ENCODE measurements around the gene MRAP.

The MRAP gene

DNA sequence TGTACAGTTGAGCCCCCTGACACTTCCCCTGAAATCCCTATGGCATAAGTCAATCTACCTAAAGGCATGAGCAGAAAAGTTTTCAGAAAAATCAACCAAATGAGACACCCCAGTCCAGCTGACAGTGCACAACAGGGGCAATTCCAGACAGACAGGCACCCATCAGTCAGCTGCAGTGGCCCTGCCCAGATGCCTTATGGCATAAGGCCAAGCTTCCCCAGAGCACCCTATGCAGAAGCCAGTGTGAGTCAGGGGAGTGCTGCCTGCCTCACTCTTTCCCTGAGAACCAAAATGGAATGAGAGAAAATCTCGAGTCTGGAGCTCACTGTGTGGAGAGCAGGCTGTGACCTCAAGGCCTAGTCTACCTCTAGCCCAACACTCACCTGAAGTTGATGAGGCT lies 38.1 kb downstream of the MRAP start:
- H3K27me3 Mint-ChIP-seq = no peaks in the 10 kb centered on the region
- no peak overlapping the region for H3K4me3 Mint-ChIP-seq
- intact Hi-C loops (cut with micrococcal nuclease) = no loop called here
- H3K9me3 Mint-ChIP-seq = no peaks in the 10 kb centered on the region
- H3K4me1 Mint-ChIP-seq (ENCODE audit: low read depth) = no peaks in the 10 kb centered on the region
- peaks cover 96% of the 10 kb centered on the region for H3K36me3 Mint-ChIP-seq (ENCODE audit: low read depth)
- no peak overlapping the region for H3K27ac Mint-ChIP-seq

DNA sequence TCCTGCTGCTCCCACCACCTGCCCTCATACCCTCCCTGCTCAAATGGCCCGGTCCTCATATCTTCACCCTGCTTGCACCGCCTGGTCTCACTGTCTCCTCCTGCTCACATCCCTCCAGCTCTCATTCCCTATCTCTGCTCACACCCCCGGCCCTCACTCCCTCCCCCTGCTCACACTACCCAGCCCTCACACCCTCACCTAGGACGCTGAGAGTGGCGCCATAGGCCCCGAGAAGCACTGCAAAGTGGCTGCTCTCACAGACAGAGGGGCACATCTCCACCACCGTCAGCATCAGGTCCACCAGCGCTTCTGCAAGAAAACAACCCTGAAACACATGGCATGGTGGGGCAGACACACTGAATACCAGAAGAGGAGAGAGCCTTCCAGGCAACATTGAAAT lies 38.6 kb downstream of the MRAP start:
- peaks cover 94% of the 10 kb centered on the region for H3K36me3 Mint-ChIP-seq (ENCODE audit: low read depth)
- intact Hi-C loops (cut with micrococcal nuclease) = no loop called here
- H3K27ac Mint-ChIP-seq = peak overlapping the region; percentile 30
- H3K9me3 Mint-ChIP-seq = no peaks in the 10 kb centered on the region
- H3K27me3 Mint-ChIP-seq = no peaks in the 10 kb centered on the region
- no peak overlapping the region for H3K4me3 Mint-ChIP-seq
- no peaks in the 10 kb centered on the region for H3K4me1 Mint-ChIP-seq (ENCODE audit: low read depth)

DNA sequence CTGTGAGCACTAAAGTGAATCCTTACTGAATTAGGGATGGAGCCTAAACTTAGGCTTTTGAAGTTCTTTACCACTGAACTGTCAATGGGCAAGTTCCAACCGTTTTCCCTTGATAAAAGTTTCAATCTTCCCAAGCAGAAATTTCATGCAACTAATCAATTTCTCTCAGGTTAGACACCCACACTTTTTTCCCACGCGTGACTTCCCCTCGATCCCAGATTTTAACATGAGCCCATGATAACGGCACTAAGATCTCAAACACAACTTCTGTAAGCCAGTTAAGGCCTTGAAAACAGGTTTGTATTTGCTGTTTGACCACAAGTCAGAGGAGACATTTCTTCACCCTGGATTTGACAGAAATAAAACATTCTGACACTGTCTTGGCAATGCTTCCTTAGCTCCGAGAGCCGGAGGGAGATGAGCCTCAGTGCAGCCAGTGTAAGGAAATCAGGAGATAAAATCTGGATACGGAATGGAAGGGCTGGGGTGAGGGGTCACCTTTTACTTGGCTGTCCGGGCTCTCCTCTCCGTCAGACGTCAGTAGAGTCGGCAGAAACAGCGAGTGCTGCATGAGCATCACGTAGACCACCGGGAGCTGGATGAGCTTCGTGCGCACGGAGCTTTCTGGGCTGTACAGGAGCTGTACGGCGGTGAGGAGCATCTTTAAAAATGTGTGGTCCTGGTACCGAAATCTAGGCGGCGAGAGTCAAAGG lies 39.7 kb downstream of the MRAP start:
- Mint-ChIP-seq H3K27me3 (no peaks in the 10 kb centered on the region), H3K27ac (no peak overlapping the region), H3K9me3 (no peaks in the 10 kb centered on the region), H3K4me1 (ENCODE audit: low read depth) (no peaks in the 10 kb centered on the region), H3K4me3 (no peak overlapping the region), H3K36me3 (ENCODE audit: low read depth) (peaks cover 94% of the 10 kb centered on the region)
- intact Hi-C loops (cut with micrococcal nuclease) = no loop called here

DNA sequence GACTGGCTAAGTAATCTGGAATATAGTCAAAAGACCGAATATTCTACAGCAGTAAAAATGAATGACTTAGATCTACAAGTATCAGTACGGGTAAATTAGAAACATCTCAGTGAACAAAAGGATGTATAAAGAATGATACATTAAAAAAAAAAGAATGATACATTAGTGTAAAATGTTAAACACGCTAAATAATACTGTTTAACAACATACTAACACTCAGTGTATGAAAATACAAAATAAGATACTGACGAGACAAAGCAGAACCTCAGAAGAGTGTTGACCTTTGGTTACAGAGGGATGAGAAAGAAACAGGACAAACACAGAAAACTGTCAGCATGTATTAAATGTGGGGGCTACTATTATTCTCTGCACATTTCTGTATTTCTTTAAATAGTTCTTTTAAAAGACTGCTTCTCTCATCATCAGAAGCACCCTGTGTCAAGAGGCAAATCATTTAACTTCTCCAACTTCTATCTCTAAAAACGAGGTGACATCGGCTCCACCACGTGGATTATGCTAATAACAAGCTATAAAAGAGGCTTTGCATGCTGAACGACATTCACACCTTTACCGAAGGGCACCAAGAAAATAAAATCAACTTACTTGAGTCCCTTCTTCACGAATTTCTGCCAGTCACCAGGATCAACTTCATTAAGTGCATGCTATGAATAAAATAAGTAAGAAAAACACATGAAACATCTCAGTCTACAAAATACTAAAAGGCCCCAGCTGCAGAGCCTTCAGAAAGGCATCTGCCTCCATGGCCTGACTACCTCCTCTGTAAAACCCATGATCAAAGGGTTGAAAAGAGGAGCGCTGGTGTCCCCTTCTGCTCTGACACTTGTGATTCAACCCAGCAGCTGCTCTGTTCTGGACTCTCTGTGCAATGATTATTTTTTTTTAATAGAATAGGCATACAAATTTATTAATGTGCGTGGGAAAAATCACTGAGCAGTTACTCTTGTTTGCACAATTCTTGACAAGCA lies 42.5 kb downstream of the MRAP start:
- Mint-ChIP-seq H3K27me3 (no peaks in the 10 kb centered on the region), H3K9me3 (peaks cover 22% of the 10 kb centered on the region), H3K36me3 (ENCODE audit: low read depth) (peaks cover 94% of the 10 kb centered on the region), H3K4me1 (ENCODE audit: low read depth) (no peaks in the 10 kb centered on the region), H3K27ac (no peak overlapping the region), H3K4me3 (no peak overlapping the region)
- intact Hi-C loops (cut with micrococcal nuclease) = no loop called here

DNA sequence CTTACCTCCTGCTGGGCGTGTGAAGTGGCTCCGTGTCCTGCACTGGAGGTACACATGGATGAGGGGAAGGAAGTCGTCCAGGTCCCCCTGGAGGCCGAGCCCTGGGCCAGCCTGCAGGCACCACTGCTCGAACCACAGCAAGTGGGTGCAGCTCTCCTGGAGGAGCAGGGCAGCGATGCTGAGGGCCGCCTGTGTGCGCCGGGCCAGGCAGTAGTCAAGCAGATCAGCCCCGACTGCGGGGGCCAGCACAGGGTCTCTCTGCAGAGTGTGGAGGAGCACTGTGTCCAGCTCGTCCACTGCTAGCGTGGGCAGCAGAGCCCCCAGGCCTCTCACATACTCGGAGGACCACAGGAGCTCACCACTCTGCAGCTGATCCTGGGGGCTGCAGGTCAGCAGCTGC lies 48.3 kb downstream of the MRAP start:
- no peaks in the 10 kb centered on the region for H3K4me1 Mint-ChIP-seq (ENCODE audit: low read depth)
- no peak overlapping the region for H3K27ac Mint-ChIP-seq

DNA sequence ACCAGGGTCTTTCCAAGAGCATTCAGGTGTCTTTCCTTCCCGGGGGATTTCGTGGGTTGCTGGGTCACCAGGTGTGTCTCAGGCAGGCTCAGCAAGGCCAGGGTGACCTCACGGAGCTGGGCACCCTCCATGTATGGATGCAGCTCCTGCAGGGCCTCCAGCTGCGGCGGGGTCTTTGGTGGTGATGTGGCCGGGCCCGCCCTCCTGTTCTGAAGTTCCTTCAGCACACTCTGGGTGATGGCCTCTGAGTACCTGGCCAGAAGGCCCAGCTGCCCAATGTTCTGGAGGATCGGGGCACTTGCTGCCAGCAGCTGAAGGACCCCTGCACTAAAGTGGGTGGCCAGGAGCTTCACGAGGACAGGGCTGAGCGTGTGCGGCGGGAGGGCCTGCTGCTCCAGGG lies 48.7 kb downstream of the MRAP start:
- intact Hi-C loops (cut with micrococcal nuclease) = no loop called here
- Mint-ChIP-seq H3K27me3 (no peaks in the 10 kb centered on the region), H3K4me3 (no peak overlapping the region), H3K9me3 (peaks cover 23% of the 10 kb centered on the region), H3K36me3 (ENCODE audit: low read depth) (peaks cover 100% of the 10 kb centered on the region), H3K4me1 (ENCODE audit: low read depth) (no peaks in the 10 kb centered on the region), H3K27ac (no peak overlapping the region)

More for the DNA sequence above, 48.3 kb downstream of the MRAP start:
- Mint-ChIP-seq H3K9me3 (peaks cover 23% of the 10 kb centered on the region), H3K36me3 (ENCODE audit: low read depth) (peaks cover 100% of the 10 kb centered on the region), H3K27me3 (no peaks in the 10 kb centered on the region), H3K4me3 (no peak overlapping the region)
- intact Hi-C loops (cut with micrococcal nuclease) = no loop called here

DNA sequence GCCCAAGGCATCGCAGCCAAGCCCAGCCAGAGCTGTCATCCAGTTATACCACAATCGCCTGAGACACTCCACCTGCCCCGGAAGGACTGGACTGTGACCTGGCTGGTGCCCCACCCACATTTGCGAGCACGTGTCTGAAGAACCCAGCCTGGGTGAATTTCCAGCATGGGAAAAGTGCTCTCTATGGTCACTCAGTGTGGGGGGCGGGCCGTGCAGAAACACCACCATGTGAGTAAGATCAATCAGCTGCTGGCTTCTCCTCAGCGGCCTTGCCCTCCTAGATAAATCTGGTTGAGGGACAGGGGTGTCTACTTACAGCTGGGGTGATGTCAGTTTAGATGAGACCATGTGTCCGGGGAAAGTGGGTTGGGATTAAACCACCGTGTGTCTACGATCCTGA lies 49.3 kb downstream of the MRAP start:
- Mint-ChIP-seq H3K36me3 (ENCODE audit: low read depth) (peaks cover 100% of the 10 kb centered on the region), H3K4me1 (ENCODE audit: low read depth) (no peaks in the 10 kb centered on the region), H3K4me3 (no peak overlapping the region), H3K27me3 (no peaks in the 10 kb centered on the region), H3K27ac (no peak overlapping the region), H3K9me3 (peaks cover 23% of the 10 kb centered on the region)
- intact Hi-C loops (cut with micrococcal nuclease) = no loop called here

DNA sequence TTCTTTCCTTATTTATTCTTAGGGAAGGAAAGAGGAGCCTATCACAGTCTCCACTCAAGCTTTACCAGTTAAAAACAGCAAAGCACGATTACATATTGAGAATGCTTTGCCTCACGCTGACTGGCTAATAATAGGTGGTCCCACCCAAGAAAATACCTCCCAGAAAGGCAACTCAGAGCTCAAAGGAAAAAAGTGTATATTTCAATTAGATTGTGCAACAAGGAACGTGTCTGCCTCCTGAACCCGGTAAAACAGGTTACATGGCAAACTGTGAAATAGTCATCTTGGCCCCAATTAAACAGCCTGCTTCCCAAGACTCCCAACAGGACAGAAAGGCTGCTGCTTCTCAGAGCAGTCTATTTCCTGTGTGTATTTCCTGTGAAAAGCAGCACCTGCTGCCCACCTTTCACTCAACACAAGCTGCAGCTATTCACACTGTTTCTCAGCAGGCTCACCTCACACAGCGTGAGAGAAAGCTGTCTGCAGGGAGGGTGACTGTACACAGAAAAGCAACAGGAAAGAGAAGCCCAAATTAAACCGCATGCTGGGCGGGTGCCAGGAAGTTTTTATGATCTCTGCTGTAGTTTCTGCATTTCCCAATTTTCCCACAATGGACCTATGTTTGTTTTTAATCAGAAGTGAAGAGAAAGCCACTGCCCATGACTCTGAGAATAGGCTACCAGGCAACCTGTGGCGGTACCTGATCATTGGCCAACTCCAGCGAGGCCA lies 50.1 kb downstream of the MRAP start:
- H3K36me3 Mint-ChIP-seq (ENCODE audit: low read depth) = peaks cover 100% of the 10 kb centered on the region
- intact Hi-C loops (cut with micrococcal nuclease) = no loop called here
- no peaks in the 10 kb centered on the region for H3K4me1 Mint-ChIP-seq (ENCODE audit: low read depth)
- H3K27ac Mint-ChIP-seq = no peak overlapping the region
- H3K27me3 Mint-ChIP-seq = no peaks in the 10 kb centered on the region
- H3K9me3 Mint-ChIP-seq = peaks cover 22% of the 10 kb centered on the region
- H3K4me3 Mint-ChIP-seq = no peak overlapping the region

DNA sequence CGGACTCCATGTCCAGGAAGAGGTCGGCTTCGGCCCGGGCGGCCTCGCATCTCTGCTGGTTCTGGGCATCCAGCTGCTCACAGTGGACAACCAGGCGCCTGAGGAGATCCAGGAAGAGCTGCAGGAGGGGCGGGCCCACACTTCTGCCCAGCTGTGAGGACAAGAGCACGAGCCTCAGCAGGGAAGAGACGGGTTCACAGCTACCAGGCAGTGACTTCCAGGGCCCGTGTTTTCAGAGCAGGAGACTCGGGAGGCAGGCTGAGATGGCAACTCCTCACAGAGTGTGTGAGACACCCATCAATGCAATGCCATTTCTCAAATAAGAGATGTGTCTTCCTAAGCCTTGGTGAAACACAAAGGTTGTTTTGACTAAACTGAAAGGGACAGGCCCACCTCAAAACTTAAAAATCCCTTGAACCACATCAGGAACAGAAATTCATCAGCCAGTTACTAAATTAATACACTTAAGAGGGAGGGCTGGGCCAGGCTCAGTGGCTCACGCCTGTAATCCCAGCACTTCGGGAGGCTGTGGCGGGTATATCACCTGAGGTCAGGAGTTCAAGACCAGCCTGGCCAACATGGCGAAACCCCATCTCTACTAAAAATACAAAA lies 50.8 kb downstream of the MRAP start:
- Mint-ChIP-seq H3K36me3 (ENCODE audit: low read depth) (peaks cover 100% of the 10 kb centered on the region), H3K4me1 (ENCODE audit: low read depth) (no peaks in the 10 kb centered on the region), H3K27me3 (no peaks in the 10 kb centered on the region), H3K9me3 (peaks cover 15% of the 10 kb centered on the region), H3K27ac (no peak overlapping the region), H3K4me3 (no peak overlapping the region)
- intact Hi-C loops (cut with micrococcal nuclease) = no loop called here

DNA sequence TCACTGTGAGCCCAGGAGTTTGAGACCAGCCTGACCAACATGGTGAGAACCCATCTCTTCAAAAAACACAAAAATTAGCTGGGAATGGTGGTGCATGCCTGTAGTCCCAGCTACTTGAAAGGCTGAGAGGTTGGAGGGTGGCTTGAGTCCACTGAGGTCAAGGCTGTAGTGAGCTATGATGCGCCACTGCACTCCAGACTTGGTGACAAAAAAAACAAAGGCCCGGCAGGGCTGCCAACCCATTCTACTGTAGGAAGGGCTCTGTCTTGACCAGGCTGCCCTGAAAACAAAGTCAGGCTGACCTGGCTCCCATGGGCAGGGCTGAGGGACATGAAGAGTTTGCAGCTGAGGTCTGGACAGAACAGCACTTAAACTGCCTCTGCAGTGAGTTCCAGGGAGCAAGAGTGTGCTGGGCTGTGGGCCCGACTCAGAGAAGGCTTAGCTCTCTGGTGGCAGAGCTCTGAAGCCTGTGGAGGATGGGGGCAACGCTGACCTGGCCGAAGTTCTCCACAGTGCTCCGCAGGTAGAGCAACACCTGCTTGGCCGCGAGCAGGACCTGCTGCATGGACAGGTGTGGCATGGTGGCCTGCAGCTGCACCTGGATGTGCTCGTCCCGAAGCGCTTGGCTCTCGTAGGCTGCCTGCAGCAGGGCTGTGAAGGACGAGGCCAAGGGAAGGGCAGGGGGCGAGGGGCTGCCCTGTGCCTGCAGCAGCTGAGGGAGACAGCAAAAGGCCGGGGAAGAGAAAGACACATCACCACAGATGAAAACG lies 51.7 kb downstream of the MRAP start:
- intact Hi-C loops (cut with micrococcal nuclease) = no loop called here
- Mint-ChIP-seq H3K4me1 (ENCODE audit: low read depth) (no peaks in the 10 kb centered on the region), H3K36me3 (ENCODE audit: low read depth) (peaks cover 100% of the 10 kb centered on the region), H3K4me3 (no peak overlapping the region), H3K27ac (no peak overlapping the region), H3K9me3 (peaks cover 6% of the 10 kb centered on the region), H3K27me3 (no peaks in the 10 kb centered on the region)

DNA sequence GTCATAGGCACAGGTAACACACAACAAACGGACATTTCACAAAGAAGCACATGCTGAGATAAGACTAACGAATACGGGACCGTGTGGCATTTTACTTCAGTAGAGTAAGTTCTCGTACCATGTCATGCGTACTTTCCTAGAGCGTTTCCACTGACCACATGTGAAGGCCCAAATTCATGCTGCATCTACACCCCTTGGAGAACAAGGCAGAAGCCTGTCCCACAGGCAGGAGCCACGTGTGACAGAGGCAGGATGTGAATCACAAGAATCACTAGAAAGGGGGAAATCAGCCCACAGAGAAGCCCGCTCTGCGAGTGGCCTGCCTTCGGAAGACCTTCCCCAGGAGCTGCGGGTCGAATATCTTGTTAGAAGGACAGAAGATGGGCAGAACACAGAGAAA lies 52.3 kb downstream of the MRAP start:
- Mint-ChIP-seq H3K36me3 (ENCODE audit: low read depth) (peaks cover 100% of the 10 kb centered on the region), H3K4me3 (no peak overlapping the region), H3K27ac (no peak overlapping the region), H3K9me3 (peaks cover 3% of the 10 kb centered on the region), H3K4me1 (ENCODE audit: low read depth) (no peaks in the 10 kb centered on the region), H3K27me3 (no peaks in the 10 kb centered on the region)
- intact Hi-C loops (cut with micrococcal nuclease) = no loop called here

DNA sequence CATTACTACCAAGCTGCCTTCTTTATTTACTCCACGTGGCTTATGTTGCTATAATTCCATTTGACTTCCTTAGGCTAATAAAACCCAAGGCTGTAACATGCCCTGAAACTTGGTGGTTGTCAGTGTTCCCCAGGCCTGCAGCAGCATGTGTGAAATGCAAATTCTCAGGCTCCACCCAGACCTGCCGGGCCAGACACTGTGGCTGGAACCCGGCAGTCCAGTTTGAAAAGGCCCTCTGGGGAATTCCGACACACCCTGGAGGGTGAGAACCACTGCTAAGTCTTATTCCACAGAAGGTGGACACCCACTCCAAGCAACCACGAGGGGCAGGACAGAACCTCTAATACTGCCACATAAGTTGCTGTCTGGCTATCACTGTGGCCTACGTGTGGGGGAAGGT lies 52.8 kb downstream of the MRAP start:
- intact Hi-C loops (cut with micrococcal nuclease) = no loop called here
- Mint-ChIP-seq H3K4me3 (no peak overlapping the region), H3K27me3 (no peaks in the 10 kb centered on the region), H3K9me3 (no peaks in the 10 kb centered on the region), H3K27ac (no peak overlapping the region), H3K36me3 (ENCODE audit: low read depth) (peaks cover 100% of the 10 kb centered on the region), H3K4me1 (ENCODE audit: low read depth) (no peaks in the 10 kb centered on the region)

DNA sequence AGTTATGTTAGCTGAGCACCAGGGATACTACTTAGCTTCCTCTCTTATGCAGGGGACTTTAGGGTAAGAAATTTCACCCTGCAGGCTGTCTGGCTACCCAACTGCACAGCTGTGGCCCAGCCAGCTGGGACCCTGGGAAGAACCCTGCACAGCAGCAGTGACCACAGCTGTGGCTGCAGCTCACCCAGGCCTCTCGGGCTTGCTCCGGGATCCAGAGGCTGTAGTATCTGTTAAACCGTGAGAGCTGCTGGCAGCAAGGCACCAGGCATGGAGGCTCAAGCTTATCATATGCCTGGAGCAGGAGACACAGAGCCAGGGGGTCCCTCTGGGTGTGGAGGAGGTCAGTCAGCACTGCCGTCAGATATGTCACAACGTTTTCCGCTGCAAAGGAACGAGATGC lies 53.9 kb downstream of the MRAP start:
- no peak overlapping the region for H3K4me3 Mint-ChIP-seq
- intact Hi-C loops (cut with micrococcal nuclease) = no loop called here
- H3K27me3 Mint-ChIP-seq = no peaks in the 10 kb centered on the region
- H3K36me3 Mint-ChIP-seq (ENCODE audit: low read depth) = peaks cover 100% of the 10 kb centered on the region
- no peaks in the 10 kb centered on the region for H3K9me3 Mint-ChIP-seq
- no peaks in the 10 kb centered on the region for H3K4me1 Mint-ChIP-seq (ENCODE audit: low read depth)
- no peak overlapping the region for H3K27ac Mint-ChIP-seq

Data from dendritic cell treated with granulocyte-macrophage colony-stimulating factor and Interleukin-4, amounts not matched to agents 40 ng/mL and 50 ng/mL, for 4 days (primary cell).